ENCODE measurements around the gene SHKBP1.
"Not testable (repeated sequence)": the region's sequence is repeated elsewhere in the genome, so short reads cannot be mapped to it uniquely, and the experiment has no call there.

SHKBP1 gene

GRCh38 chr19:40555978-40556689 lies 20.5 kb upstream of the SHKBP1 start:
- no peak for DNase-seq

GRCh38 chr19:40556953-40557530 lies 19.6 kb upstream of the SHKBP1 start:
- no peak for DNase-seq

- DNase-seq = no peak
These were observed 17.3 kb upstream of the SHKBP1 start for GRCh38 chr19:40559394-40559793.

- DNase-seq = no peak
These were observed 16.6 kb upstream of the SHKBP1 start for GRCh38 chr19:40560092-40560507.

- no peak for DNase-seq
These were observed 14.7 kb upstream of the SHKBP1 start for GRCh38 chr19:40561947-40562346.

- DNase-seq = not testable (repeated sequence)
These were observed 12.1 kb upstream of the SHKBP1 start for GRCh38 chr19:40564535-40564934.

- DNase-seq = no peak
These were observed 11.3 kb upstream of the SHKBP1 start for GRCh38 chr19:40565355-40565754.

GRCh38 chr19:40565910-40566495 lies 10.7 kb upstream of the SHKBP1 start:
- peak in 1 of 2 experiments; percentile 12 for DNase-seq

GRCh38 chr19:40567040-40567749 lies 9.5 kb upstream of the SHKBP1 start:
- no peak for DNase-seq

- DNase-seq = no peak
These were observed 8.8 kb upstream of the SHKBP1 start for GRCh38 chr19:40567750-40568494.

GRCh38 chr19:40570313-40571004 lies 6.2 kb upstream of the SHKBP1 start:
- peak; percentile 100 for DNase-seq

GRCh38 chr19:40571005-40571318 lies 5.7 kb upstream of the SHKBP1 start:
- DNase-seq = no peak

- DNase-seq = no peak
These were observed 4.7 kb upstream of the SHKBP1 start for GRCh38 chr19:40571831-40572495.

GRCh38 chr19:40575326-40575725 lies 1.3 kb upstream of the SHKBP1 start:
- no peak for DNase-seq

- DNase-seq = no peak
These were observed 505 bp upstream of the SHKBP1 start for GRCh38 chr19:40576151-40576584.

GRCh38 chr19:40578442-40578908 lies 1.8 kb downstream of the SHKBP1 start:
- peak in 1 of 2 experiments; percentile 25 for DNase-seq

- no peak for DNase-seq
These were observed 3.9 kb downstream of the SHKBP1 start for GRCh38 chr19:40580619-40581018.

- DNase-seq = no peak
These were observed 4.9 kb downstream of the SHKBP1 start for GRCh38 chr19:40581531-40581930.

- no peak for DNase-seq
These were observed 5.8 kb downstream of the SHKBP1 start for GRCh38 chr19:40582467-40582866.

GRCh38 chr19:40583283-40583682 lies 6.6 kb downstream of the SHKBP1 start:
- no peak for DNase-seq

- DNase-seq = no peak
These were observed 7.3 kb downstream of the SHKBP1 start for GRCh38 chr19:40584007-40584406.
